Posterior vena cava (tissue), 2 donors: Measurements from ENCODE around the gene PEX7. TPM values are rescaled to one million over a fixed set of nuclear protein-coding genes. Genes with fewer than 3 reads are reported as not detected.
A peak's percentile ranks its signal among the peaks of the same experiment; 100 is the strongest.

Experiments used
- DNase-seq: peaks from one replicate; pipeline ENCODE4 v3.0.0-alpha.2; 2020; ENCODE audit warnings: low spot score
- intact Hi-C, 2 donors: fragments of 100-400 bp; cut with DNase I; formaldehyde crosslinking; loops; one replicate each; pipeline versions ENCODE4 v1.14.1 to v1.14.2; 2022 to 2023
- long read RNA-seq, 2 donors: library from polyadenylated mRNA; unstranded; transcript quantifications; one replicate each; pipeline ENCODE4 v2.0.0, GENCODE V29; 2020 to 2021
- total RNA-seq, 2 donors: library from RNA; stranded (reverse); fragmentation: NEBNext Ultra II Directional; extraction: Animal tissue kit (Norgen Biotek cat#: 25700); gene quantifications; one replicate each; pipeline ENCODE4 v1.2.1, GENCODE V29; 2021
- donor health status: DM: yes; HTN: yes; CAD: no.
- donor health status: DM: yes; HTN: yes; CAD: no.

The PEX7 gene, protein sequence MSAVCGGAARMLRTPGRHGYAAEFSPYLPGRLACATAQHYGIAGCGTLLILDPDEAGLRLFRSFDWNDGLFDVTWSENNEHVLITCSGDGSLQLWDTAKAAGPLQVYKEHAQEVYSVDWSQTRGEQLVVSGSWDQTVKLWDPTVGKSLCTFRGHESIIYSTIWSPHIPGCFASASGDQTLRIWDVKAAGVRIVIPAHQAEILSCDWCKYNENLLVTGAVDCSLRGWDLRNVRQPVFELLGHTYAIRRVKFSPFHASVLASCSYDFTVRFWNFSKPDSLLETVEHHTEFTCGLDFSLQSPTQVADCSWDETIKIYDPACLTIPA
- 1 to 10 TPM; 4.4 to 4.7 TPM for total RNA-seq
- long read RNA-seq, donor 1, partial matches to known transcripts: 0 of 4 reads
- long read RNA-seq, donor 1, other reads (novel, unspliced or antisense): 1 of 4 reads
- long read RNA-seq, donor 2, partial matches to known transcripts: 0 of 6 reads
- long read RNA-seq, donor 2, other reads (novel, unspliced or antisense): 2 of 6 reads

DNA sequence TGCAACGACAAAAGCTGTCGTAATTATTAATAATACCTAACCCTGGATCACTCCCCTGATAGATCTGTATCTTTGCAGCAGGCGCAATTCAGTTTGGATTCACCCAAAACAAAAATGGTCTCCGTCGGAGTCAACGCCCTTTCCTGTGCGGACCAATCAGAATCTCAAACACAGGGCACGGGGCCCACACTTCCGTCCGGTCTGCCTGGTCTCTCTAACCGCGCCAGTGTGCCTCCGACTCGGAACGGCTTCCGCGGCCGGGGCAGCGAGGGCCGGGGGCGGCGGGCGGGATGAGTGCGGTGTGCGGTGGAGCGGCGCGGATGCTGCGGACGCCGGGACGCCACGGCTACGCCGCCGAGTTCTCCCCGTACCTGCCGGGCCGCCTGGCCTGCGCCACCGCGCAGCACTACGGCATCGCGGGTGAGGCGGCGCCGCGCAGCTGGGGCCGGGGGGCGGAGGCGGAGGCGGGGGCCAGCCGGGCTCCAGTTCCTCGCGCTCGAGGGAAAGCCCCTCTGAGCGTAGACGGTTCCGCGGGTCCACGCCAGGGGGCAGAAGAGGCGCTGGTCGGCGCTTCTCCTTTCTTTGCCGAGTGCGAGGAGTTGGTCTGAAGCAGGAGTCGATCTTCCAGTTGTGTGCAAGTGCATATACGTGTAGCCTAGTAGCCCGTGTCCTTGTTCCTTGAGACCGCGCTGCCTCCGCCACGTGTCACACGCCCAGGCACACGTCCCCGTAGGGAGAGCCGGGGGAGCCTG, at the start of gene PEX7:
PEX7 (plus strand) TSS at position 217 of the 752 bp plus-strand sequence; CDS start at position 291, 74 bp downstream.
- intact Hi-C loops: no loop called here
- peak; percentile 96 for DNase-seq

DNA sequence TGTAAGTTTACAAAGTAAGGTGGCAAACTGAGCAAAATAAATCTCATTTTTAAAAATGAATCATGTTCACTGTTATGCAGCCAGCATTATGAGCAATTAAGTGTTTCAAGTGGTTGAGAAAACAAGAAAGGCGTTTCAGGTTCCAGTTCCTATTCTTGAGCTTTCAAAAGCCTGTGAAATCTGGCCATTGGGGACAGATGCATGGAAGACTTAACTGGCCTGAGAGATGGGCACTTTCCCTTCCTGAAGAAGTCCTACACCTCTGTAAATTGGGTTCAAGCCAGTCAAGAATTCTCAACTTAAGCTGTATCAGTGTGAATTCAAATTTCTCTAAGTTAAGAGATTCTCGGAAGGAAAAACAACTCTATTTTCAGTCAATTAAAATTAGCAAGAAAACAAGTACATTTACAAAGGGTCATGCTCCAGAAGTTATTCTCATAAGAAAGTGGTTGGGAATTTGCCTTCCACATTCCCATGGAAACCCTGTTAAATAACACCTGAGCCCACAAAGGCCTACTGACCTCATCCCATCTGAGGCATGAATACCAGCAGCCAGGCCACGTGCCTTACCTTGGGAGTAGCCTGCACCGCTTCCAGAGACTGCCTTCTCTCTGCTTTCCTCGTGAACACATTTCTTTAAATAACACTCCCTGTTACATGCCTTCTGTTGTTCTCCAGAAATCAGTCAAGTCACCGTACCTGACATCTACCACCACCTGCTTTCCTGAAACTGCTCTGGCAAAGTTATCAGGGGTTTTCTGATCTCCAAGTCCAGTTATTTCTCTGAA, 49.5 kb upstream of the PEX7 start:
- DNase-seq: no peak
- intact Hi-C loops: no loop called here

DNA sequence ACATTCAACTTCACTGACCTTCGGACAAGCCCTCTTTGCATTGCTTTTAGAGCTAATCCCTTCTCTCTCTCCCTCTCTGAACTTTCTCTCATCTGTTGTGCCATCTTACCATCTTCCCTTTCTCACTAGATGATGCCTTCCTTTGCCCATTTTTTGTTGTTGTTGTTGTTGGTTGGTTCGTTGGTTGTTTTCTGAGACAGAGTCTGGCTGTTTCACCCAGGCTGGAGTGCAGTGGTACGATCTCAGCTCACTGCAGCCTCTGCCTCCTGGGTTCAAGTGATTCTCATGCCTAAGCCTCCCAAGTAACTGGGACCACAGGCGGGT, 49.0 kb upstream of the PEX7 start:
- intact Hi-C loops: no loop called here

DNA sequence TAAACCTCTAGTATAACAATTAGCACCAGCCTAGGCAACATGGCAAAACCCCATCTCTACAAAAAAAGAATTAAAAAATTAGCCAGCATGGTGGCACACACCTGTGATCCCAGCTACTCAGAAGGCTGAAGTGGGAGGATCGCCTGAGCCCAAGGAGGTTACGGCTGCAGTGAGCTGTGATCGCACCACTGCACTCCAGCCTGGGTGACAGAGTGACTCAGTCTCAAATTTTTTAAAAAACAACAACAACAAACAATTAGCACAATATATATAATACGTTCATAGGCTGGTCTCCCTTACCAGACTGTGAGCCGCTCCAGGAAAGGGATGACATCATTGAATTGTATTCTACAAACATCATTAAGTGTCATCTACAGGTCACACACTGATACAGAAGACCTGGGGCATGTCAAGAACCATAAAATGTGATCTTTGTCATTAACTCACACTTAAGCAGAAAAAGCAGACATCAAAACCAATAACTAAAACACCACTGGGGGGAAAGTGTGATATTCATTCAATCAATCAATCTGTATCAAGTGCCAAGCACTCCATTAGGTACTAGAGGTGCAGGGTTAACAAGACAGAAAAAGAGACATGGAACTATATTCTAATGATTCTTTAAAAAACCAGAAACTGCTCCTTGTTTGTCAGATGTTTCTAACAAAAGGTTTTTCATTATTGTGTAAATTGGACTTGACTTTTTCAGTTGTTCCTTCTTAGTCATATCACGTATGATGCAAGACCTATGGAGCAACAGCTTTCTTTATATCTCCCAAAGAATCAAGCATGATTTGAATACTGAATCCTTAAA, 48.0 kb upstream of the PEX7 start:
- intact Hi-C loops: no loop called here

More for the DNA sequence above, 49.0 kb upstream of the PEX7 start:
- DNase-seq: no peak

DNA sequence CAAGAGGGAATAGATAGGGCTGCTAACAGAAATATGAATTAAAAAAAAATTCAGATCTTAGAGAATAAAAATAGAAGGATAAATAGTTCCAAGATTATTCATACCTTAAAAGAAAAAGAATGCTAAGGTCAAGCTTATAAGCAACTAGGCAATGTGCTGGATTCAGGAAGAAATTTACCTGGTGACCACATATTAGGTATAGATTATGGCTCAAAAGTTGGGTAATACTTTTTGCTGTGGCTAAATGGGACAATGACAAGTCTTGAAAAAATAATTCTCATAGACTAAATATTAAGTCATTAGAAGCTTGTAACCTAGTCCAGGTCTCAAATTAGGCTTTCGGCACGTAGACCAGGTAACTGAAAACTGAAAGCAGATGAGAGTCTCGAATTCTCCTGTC, 47.3 kb upstream of the PEX7 start:
- intact Hi-C loops: no loop called here
- DNase-seq: no peak

More for the DNA sequence above, 48.0 kb upstream of the PEX7 start:
- DNase-seq: no peak

DNA sequence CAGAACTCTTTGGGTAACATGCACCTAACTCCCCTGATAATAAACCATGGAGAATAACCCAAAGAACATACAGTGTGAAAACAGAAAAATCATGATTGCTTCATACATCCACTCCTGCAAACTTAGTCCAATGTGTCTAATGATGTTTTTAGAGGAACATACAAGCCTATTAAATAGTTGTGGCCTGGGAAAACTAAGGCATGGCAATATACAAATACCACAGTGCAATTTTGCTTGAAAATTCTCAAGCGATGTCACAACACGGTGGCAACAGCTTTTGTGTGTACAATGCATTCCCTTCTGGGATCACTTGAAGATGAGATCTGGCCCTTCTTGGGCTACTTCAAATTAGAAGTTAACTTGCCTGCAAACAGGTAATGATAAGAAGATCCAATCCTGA, 46.8 kb upstream of the PEX7 start:
- DNase-seq: no peak
- intact Hi-C loops: no loop called here

DNA sequence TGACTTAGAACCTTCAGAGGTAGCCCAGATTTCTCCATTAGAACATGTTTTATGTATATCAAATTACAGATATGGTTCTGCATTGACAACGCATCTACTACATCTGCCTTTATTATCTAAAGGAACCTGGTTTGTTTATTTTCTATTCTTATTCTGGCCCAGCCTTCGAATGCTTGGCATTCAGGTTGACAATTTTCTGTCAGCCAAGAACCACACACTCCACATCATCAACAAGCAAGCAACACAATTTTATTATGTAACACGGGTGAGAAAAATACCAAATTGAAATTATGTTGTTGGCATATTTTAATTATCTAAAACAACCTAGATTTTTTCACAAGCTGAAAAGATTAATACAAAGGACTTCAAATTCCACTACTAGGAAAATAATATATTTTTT, 44.7 kb upstream of the PEX7 start:
- no peak for DNase-seq
- intact Hi-C loops: no loop called here

DNA sequence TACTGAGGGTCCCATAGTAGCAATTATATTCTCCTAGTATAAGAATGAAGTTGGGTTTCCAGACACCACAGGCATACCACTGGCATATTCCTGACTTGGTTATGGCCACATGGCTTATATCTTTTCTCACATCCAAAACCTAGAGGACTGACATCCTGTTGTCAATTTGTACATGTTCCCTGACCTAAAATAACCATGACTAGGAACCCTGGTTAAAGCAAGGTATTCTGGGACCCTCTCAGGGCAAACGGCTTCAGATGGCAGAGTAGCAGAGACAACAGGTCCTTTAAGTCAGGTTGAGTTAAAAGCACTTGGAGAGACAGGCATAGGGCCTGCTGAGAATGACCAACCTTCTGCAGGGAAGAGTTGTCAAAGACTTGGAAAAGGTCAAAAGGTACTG, 42.7 kb upstream of the PEX7 start:
- intact Hi-C loops: no loop called here
- DNase-seq: no peak

DNA sequence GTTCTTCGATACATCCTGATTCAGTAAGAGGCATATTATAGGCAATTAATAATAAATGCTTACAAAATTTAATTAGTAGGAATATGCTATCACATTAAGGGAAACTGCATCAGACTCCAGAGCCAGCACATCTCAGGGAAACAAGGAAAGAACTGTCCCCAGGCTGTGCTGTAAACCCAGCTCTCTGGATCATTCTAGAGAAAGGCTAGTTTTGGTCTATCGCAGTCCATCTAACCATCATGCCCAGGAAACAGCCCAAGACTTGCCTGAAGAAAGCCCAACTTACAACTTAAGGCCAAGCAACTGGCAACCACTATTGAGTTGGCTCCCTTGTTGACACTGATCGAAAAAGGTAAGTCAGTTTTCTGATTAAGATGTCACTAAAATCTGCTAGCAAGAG, 41.4 kb upstream of the PEX7 start:
- no peak for DNase-seq
- intact Hi-C loops: no loop called here

DNA sequence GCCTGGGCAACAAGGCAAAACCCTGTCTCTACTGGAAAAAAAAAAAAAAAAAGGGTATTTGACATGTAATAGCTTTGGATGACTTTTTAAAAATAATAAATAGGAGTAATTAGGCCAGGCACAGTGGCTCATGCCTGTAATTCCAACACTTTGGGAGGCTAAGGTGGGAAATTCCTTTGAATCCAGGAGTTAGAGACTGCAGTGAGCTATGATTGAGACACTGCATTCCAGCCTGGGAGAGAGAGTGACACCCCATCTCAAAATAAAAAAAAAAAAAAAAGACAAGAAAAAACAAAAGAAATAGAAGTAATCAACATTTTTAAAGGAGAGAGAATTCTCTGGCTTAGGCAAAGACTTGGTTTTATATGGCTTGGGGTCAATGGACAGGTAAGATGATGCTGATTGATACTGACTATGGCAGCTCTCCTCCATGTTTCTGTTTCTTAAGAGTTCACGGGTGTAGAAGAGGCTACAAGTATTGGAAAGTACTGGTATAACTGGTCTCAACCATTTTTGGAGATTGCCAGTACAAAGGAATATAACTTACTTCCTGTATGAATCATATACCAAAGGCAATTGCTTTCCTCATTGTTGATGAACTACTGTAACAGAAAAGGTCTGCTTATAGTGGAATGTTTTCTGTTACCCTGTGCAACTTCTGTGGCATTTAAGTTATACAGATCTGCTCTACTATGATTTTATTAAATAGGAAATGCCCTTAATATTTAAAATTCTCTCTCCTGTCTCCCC, 40.2 kb upstream of the PEX7 start:
- intact Hi-C loops: no loop called here

DNA sequence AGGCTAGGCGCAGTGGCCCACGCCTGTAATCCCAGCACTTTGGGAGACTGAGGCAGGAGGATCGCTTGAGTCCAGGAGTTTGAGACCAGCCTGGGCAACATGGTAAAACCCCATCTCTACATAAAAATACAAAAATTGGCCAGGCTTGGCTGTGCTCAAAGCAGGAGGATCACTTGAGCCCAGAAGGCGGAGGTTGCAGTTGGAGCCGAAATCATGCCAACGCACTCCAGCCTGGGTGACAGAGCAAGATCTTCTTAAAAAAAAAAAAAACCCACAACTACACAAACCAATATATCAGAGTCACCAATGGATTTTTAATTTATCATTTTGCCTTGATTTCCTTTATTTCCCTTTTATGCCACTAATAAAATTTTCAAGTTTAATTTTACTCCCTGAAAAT, 39.4 kb upstream of the PEX7 start:
- no peak for DNase-seq
- intact Hi-C loops: no loop called here

More for the DNA sequence above, 40.2 kb upstream of the PEX7 start:
- DNase-seq: no peak

DNA sequence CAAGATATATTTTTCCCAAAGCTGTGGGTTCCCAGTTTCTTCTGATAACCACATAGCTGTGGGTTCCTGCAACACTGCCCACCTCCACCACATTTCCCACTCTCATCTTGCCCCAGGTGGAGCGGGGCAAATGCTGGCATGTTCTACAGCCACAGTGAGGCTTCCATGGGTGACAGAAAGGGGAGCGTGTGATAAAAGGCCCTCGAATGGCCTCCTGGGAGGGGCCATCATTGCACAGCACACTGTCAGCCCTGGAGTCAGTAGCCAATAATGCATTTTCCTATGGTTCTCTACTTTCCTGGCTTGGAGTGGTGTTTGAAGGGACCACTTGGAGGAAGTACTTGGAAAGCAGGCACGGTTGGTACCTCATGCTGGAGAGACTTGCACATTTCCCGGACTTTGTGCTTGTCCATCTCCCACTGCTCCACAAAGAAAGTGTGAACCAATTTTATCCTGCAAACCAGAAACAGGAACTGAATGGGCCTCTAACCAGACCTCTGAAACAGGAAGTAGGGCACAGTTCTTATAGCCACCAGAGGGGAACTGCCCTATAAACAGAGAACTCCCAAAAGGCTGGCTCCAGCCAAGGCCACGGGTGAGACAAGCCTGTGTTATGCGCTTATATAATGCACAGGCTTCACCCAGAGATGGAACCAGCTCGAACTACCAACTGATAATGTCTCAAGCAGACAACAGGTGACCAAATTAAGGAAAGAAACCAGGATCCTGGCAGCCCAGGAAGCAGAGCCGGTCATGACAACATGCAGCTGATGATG, 38.7 kb upstream of the PEX7 start:
- DNase-seq: no peak
- intact Hi-C loops: no loop called here

DNA sequence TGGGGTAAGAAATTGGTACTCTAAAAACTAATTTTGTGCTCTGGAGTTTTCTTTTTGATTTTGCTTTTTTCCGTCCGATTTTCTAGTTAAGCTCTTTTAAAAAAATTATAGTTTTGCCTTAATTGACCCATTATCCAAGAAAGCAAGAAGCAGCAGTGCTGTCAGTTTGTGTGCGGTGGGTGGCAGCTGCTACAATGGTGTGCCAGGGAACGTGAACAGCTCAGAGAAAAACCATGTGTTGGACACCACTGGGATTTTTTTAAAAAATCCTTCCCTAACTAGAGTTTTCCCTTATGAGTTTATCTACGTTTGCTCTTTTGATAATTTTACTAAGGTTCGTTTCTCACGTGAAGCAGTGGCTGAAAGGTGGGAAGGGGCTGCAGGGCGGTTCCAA, 38.1 kb upstream of the PEX7 start:
- DNase-seq: no peak
- intact Hi-C loops: no loop called here

DNA sequence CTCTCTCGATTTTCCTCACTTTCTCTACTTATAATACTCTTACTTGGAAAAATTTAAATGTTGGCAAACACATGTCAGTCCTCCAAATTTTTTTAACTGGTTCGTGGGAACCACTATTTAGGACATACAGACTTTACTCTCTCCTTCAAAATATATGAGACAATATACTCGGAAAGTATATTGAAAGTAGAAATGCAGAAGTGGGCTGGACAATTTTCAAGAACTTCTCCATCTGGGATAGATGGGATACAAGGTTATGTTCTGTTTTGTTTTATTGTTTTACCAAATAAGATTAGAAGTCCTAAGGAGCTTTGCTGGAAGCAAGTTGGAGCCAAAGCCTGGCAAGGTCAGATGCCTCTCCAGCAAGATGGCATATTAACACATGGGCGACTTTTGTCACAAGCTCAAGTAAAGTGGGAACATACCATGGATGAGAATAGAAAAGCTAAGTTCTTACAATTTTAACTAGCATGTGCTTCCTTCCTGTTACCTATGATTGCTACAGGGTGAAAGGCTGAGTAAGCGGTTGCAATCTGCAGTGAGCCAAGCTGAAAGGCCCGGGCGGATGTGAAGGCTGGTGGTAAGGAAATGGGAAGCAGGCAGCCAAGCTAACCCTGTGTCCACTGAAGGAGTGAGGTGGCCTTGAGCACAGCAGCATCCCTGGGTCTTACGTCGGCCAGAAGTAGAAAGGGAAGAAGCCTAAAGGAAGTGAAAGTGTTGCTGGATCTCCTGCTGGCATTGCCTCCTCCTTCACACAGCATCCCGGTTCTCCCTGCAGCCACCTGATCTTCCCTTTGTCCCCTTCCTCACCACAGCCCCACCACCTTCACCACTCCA, 37.3 kb upstream of the PEX7 start:
- intact Hi-C loops: no loop called here
- DNase-seq: peak; percentile 84

DNA sequence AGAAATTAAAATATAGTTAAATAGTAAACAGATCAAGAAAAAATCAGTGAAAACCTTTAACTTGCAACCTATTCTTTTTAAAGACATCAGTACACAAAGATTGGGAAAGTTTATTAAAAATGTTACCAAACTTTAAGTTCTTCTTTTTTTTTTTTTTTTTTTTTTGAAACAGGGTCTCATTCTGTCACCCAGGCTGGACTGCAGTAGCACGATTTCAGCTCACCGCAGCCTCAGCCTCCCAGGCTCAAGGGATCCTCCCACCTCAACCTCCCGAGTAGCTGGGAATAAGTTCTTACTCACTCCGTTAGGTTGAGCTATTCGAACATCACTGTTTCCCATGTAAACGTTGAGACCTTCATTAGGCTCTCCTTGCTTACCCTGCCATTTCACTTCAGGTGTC, 35.7 kb upstream of the PEX7 start:
- intact Hi-C loops: no loop called here
- DNase-seq: no peak

DNA sequence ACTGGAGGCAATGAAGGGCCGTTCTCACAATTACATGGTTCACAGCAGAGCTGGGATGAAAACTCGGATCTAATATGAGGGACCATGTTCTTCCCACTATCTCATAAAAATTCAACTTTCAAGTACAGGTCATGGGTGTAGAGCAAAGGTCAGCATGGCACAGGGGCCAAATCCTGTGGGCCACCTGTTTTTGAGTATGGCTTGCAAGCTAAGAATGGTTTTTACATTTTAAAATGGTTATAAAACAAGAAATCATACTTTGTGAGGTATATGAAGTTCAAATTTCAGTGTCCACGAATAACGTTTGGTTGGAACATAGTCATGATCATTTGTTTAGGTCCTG, 34.7 kb upstream of the PEX7 start:
- DNase-seq: no peak
- intact Hi-C loops: no loop called here
